ENCODE measurements around the gene SLC34A3.

The SLC34A3 gene

DNA sequence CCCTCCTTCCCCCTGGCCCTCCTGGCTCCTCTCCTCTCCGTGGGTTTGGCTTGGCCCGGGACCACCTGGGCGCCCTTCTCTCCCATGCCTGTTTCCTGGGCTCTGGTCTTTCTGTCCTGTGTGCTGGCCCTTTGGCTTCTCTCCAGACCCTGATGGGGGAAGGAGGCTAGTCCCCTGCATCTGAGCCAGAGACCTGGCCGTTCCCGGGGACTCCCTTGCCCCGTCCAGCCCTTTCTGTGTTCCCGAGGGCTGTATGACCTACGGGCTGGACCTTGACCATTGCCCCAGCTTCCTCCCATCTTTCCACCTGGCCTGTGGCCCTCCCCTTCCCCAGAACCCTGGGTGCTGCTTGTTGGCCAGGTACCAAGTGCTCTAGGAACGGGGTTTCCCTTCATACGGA lies 32.8 kb downstream of the SLC34A3 start:
- DNase-seq = no peak

DNA sequence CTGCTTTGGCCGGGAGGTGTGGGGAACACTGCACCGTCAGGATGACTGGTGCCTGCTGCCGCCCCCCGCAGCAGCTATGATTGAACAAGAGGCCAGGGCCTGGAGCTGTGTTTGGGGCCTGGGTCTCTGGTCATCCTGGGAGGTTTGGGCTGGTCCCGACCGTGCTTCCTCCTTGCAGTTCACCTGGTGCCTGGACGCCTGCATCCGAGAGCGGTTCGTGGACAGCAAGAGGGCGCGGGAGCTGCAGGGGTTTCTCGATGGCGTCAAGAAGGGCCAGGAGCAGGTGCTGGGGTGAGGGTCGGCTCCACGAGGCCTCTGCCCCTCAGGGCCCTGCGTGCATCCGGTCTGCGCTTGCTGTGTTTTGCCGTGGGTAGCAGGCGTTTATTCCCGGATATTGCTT lies 33.4 kb downstream of the SLC34A3 start:
- no peak for DNase-seq

GRCh38 chr9:137265496-137266161 lies 34.9 kb downstream of the SLC34A3 start:
- no peak for DNase-seq

- no peak for DNase-seq
These were observed 35.4 kb downstream of the SLC34A3 start for GRCh38 chr9:137266162-137266527.

- no peak for DNase-seq
These were observed 36.1 kb downstream of the SLC34A3 start for GRCh38 chr9:137266585-137267453.

DNA sequence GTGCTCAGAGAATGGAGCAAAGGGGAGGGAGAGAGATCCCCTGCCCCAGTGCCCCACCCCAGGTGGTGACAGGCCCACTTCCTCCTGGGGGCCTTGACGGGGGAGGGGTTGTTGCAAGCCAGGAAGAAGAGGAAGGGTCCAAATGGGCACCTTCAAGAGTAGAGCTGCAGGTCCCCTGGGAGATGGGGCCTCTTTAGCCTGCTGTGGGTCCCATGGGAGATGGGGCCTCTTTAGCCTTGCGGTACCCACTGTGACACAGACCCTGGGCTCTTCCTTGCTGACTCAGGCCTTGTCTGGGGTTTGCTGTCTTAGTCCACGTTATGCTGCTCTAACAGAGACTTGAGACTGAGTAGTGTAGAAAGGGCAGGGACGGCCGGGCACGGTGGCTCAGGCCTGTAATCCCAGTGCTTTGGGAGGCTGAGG lies 37.2 kb downstream of the SLC34A3 start:
- DNase-seq = no peak

DNA sequence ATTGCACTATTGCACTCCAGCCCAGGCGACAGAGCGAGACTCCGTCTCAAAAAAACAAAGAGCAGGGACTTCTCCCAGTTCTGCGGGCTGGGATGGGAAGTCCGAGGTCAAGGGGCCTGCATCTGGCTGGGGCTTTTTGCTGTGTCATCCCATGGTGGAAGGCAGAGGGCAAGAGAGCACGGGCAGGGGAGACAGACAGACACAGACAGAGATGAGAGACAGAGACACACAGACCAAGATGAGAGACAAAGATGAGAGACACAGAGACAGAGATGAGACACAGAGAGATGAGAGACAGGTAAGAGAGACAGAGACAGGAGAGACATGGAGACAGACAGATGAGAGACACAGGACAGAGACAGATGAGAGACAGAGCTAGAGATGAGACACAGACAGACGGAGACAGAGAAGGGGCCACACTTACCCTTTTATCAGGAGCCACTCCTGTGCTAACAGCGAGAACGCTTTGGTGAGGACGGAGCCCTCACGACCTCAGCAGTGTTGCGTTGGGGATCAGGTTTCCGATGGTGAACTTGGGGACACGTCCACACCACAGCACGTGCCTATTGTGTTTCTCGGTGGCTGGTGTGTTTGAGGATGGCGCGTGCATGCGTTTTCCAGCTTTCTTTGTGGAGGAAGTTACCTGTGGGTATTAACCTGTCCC lies 38.0 kb downstream of the SLC34A3 start:
- DNase-seq = no peak

GRCh38 chr9:137269231-137269772 lies 38.6 kb downstream of the SLC34A3 start:
- DNase-seq = no peak

DNA sequence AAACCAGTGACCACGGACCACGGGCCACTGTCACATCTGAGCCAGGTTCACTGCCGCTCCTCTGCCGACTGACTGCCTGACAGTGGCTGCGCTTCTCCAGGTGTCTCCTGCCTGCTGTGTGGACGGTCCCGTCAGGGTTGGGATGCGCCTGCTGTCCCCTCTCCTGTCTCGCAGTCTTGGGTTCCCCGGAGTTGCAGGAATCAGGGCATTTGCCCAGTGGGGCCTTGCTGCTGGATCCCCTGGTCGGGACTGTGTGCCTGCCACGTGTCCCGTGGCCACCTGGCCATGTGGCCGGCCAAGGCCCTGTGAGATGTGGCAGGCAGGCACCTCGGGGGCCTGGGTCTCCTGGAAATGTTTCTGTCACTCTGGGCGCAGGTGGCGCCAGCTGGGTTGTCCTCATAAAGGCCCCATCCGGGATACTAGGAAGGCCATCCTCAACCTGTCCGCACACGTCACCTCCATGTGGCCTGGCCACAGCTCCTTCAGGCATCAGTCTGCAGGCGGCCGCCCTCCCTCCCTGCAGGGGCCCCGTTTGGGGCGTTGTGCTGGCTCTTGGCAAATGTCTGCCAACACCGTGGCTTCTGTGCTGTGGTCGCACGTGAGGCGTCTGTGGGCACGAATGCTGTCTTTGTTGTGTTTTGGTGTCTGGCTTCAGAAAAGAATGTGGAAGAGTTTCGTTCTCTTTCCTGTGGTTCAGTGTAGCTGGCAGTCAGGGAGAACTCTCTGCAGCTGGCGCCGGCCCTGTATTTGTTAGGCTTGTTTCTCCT lies 40.4 kb downstream of the SLC34A3 start:
- peak; percentile 47 for DNase-seq

- no peak for DNase-seq
These were observed 41.0 kb downstream of the SLC34A3 start for GRCh38 chr9:137271696-137272076.

GRCh38 chr9:137272241-137273094 lies 41.8 kb downstream of the SLC34A3 start:
- no peak for DNase-seq

- no peak for DNase-seq
These were observed 42.4 kb downstream of the SLC34A3 start for GRCh38 chr9:137273095-137273490.

DNA sequence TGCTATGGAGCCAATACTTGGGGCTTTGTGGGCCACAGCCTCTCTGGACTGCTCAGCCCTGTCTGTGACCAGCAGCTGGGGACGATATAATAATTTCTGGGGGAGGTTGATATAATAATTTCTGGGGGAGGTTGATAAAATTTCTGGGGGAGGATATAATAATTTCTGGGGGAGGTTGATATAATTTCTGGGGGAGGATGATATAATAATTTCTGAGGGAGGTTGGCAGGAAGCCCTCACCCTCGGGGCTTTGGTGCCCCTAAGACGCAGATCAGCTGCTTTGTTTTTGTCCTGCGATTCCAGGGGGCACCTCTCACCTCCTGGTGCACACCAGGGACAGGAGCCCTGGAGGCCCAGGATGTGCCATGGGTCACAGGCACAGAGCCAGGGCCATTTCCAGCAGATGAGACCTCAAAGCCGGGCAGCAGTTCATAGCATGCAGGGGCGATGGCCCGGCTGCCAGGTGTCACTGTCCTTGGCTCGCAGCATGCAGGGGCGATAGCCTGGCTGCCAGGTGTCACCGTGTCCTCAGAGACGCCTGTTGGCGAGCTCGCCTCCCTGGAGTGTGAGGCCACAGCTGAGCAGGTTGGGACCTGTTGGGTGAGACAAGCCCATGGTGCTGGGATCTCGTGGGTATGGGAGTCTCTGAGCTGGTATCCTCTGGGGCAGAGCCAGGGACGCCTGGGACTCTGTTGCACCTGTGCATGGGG lies 43.1 kb downstream of the SLC34A3 start:
- peak; percentile 58 for DNase-seq

GRCh38 chr9:137275203-137275587 lies 44.5 kb downstream of the SLC34A3 start:
- DNase-seq = no peak

GRCh38 chr9:137275588-137276472 lies 45.1 kb downstream of the SLC34A3 start:
- no peak for DNase-seq

DNA sequence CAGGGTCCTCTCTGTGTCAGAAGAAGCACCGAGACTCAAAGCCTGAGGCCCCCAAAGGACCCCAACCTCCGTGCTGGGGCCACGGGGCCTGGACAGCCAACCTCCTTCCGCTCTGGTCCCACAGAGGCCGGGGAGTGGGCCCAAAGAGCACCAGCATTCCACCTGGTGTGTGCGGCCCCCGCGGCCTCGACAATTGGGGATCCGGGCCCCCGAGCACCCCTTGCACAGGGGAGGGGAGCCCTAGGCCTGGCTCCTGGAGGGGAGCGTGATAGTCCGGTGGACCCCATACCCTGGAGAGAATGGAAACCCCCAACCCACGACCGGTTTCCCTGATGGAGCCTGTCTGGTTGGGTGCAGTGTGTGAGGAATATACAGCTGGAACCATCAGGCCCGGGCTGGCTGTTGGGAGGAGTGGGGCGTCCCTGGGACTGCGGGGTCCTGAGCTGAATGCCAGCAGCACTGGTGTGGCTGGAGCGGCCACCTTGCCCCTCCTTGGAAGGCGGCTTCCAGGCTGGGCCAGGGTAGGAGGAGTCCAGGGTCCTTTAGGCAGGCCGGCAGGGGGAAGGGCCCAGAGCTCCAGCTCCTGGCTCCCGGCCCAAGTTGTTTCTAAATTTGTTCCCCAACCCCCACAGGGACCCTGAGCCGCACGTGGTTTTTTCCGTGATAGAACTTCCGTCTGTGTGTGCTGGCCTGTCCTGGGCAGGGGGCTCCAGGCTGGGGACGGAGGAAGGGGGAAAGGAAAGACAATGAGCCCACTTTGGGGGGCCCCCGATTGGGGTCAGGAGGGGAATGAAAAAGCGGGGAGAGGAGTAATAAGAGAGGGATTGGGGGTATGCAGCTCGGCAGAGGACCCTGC lies 46.0 kb downstream of the SLC34A3 start:
- DNase-seq = peak; percentile 94

GRCh38 chr9:137277329-137278041 lies 46.8 kb downstream of the SLC34A3 start, which contains the start of gene TOR4A:
Gene TOR4A (plus strand): TSS chr9:137277726. CDS start chr9:137278690, 964 bp downstream.
- peak; percentile 91 for DNase-seq

DNA sequence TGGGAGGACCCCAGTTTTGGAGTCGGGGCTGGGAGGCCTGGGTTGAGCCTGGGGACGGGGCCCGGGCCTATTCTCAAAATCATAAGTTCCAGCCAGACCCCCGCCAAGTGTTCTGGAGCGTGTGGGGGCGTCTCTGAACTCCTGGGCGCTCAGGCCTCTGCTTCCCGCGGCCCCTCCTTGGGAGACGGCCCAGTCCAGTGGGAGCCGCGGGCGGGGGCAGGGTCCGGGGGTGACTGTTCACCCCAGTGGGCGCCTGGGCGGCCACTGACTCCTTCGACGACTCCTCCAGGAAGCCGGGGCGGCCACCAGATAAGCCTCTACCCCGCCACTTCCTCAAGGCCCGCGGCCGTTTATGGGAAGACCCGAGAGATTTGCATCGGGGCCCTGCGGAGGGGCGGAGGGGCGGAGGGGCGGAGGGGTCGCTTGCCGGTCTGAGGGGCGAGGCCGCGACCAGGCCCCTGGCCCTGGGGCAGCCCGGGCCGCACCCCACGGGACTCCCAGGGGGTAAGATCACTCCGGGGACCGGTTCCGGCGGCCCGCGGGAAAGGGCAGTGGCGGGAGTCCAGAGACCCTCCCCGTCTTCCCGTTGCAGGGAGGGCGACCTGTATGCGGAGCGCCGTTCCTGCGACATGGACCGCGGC lies 47.5 kb downstream of the SLC34A3 start:
- peak; percentile 80 for DNase-seq
